ENCODE measurements around the gene JADE3. TPM values are rescaled to one million over a fixed set of nuclear protein-coding genes. Genes with fewer than 3 reads are reported as not detected.

JADE3 gene
- total RNA-seq, 1 donor from 2014 or later: 45.3 TPM

DNA sequence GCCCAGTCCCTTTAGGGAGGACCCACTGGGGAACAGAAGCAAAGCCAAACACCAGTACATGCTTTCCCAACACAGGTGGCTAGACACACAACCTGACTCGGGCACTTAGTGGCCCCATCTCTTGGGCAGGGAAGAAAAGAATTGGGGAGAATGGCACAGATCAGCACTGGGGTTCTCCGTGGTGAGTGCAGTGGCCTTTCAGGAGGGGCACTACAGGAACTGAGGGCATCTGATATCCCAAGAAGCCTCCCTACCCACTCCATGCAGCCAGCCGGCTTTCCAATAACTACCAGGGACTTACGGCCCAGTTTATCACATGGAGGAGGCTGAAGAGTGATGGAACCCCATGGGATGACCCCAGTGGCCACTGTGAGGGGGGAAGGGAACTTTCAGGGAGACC lies 189.0 kb downstream of the JADE3 start:
- Mint-ChIP-seq H3K27ac (no peak overlapping the region), H3K27me3 (no peaks in the 10 kb centered on the region), H3K4me3 (no peak overlapping the region), H3K9me3 (no peaks in the 10 kb centered on the region), H3K4me1 (no peaks in the 10 kb centered on the region), H3K36me3 (ENCODE audit: low read depth) (no peaks in the 10 kb centered on the region)
- ATAC-seq (ENCODE audit: low read depth) (no peak), DNase-seq (no peak)
- intact Hi-C loops (cut with micrococcal nuclease): no loop called here
- CTCF ChIA-PET: no interaction called here
- TF ChIP-seq, protein P1, sequence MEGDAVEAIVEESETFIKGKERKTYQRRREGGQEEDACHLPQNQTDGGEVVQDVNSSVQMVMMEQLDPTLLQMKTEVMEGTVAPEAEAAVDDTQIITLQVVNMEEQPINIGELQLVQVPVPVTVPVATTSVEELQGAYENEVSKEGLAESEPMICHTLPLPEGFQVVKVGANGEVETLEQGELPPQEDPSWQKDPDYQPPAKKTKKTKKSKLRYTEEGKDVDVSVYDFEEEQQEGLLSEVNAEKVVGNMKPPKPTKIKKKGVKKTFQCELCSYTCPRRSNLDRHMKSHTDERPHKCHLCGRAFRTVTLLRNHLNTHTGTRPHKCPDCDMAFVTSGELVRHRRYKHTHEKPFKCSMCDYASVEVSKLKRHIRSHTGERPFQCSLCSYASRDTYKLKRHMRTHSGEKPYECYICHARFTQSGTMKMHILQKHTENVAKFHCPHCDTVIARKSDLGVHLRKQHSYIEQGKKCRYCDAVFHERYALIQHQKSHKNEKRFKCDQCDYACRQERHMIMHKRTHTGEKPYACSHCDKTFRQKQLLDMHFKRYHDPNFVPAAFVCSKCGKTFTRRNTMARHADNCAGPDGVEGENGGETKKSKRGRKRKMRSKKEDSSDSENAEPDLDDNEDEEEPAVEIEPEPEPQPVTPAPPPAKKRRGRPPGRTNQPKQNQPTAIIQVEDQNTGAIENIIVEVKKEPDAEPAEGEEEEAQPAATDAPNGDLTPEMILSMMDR (IDR thresholded peaks at IDR 0.05): no peak
- POLR2A ChIA-PET: interaction anchor here (0.6 kb wide), 1 partner anchor 232 kb away, joined by 4 read pairs; no protein-coding TSS in a partner anchor

Other genes starting within 250 kb of the JADE3 start
- 44.5 and 55.1 TPM in 2 replicates for gene SLC9A7, start 153.3 kb upstream of the JADE3 start, total RNA-seq
- gene RP2, start 75.4 kb upstream of the JADE3 start, total RNA-seq: 11.3 TPM in 2 replicates
- gene RGN, start 166.0 kb downstream of the JADE3 start, total RNA-seq: 0.24 and 0.27 TPM in 2 replicates
- 73.3 and 88.0 TPM in 2 replicates for gene NDUFB11, start 232.3 kb downstream of the JADE3 start, total RNA-seq
- gene RBM10, start 232.8 kb downstream of the JADE3 start, total RNA-seq: 54.9 and 55.6 TPM in 2 replicates